Central memory CD8-positive, alpha-beta T cell (primary cell): ENCODE measurements around the gene DCST2.
A peak's percentile ranks its signal among the peaks of the same experiment; 100 is the strongest.

Experiments used
- ATAC-seq: fragments of 150-1000 bp; cut with Tn5 transposase; replicated peaks from 2 replicates; pipeline ENCODE4 v1.10.0; 2022; ENCODE audit warnings: mild to moderate bottlenecking, moderate FRiP score, moderate number of reproducible peaks; ENCODE audit not compliant: poor library complexity, severe bottlenecking; ENCODE audit errors: extremely low read depth
- DNase-seq, 2 donors: peaks; one replicate each; pipeline ENCODE4 v3.0.0; 2021; ENCODE audit warnings: low spot score in 2 of 2
- H3K27ac Mint-ChIP-seq: one replicate; pipeline ENCODE4 v1.8.0; 2022; ENCODE audit warnings: low read depth, mild to moderate bottlenecking, moderate library complexity, mixed read lengths
- H3K27me3 Mint-ChIP-seq: one replicate; pipeline ENCODE4 v1.8.0; 2022; ENCODE audit warnings: mixed read lengths
- H3K36me3 Mint-ChIP-seq: one replicate; pipeline ENCODE4 v1.8.0; 2022; ENCODE audit warnings: mild to moderate bottlenecking, moderate library complexity, mixed read lengths; ENCODE audit not compliant: insufficient read depth
- H3K4me1 Mint-ChIP-seq: one replicate; pipeline ENCODE4 v1.8.0; 2022; ENCODE audit warnings: mixed read lengths
- H3K4me3 Mint-ChIP-seq: one replicate; pipeline ENCODE4 v1.8.0; 2022; ENCODE audit warnings: mild to moderate bottlenecking, moderate library complexity, mixed read lengths
- H3K9me3 Mint-ChIP-seq: one replicate; pipeline ENCODE4 v1.8.0; 2022; ENCODE audit warnings: mixed read lengths

DCST2 gene

DNA sequence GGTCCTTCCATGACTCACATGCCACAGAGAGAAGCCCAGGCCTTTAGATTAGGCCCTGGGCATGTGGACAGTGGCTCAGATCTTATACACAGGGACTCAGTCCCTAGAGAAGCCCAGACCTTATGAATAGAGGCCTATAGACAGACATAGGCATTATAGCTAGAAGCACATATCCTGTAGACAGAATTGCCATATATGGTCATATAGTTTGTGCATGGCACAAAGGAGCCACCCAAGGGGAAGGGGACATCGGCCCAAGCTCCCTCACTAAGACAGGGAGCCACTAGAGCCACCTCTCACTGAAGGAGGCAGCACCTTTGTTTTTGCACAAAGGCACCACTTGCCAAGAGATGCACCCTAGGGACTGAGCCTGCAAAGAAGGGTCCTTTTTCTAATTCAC is 42.8 kb upstream of the DCST2 start:
- Mint-ChIP-seq H3K27ac (no peak overlapping the region), H3K9me3 (no peaks in the 10 kb centered on the region), H3K4me1 (peaks cover 39% of the 10 kb centered on the region), H3K36me3 (peaks cover 3% of the 10 kb centered on the region), H3K4me3 (no peak overlapping the region), H3K27me3 (peaks cover 16% of the 10 kb centered on the region)
- no peak for DNase-seq
- ATAC-seq: no peak

DNA sequence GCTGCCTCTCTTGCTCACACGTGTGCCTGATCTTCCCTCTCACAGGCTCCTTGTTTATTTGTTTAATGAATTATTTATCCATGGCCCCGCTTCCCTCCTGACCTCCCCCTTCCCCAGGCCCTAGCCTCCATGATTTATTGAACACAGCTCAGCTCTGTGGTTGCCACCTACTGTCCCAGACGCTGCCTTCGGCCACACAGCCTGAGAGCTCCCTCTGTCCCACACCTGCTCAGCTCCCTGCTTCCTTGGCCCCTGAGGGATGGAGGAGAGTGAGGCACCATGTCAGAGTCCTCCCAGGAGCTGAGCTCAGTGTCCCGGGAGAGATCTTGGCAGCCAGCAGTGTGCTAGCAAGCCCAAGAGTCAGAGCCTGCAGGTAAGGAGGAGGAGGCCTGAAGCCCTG is 42.0 kb upstream of the DCST2 start:
- Mint-ChIP-seq H3K36me3 (peaks cover 2% of the 10 kb centered on the region), H3K9me3 (no peaks in the 10 kb centered on the region), H3K4me1 (peaks cover 39% of the 10 kb centered on the region), H3K27ac (no peak overlapping the region), H3K27me3 (peaks cover 12% of the 10 kb centered on the region), H3K4me3 (no peak overlapping the region)
- DNase-seq (no peak), ATAC-seq (no peak)

DNA sequence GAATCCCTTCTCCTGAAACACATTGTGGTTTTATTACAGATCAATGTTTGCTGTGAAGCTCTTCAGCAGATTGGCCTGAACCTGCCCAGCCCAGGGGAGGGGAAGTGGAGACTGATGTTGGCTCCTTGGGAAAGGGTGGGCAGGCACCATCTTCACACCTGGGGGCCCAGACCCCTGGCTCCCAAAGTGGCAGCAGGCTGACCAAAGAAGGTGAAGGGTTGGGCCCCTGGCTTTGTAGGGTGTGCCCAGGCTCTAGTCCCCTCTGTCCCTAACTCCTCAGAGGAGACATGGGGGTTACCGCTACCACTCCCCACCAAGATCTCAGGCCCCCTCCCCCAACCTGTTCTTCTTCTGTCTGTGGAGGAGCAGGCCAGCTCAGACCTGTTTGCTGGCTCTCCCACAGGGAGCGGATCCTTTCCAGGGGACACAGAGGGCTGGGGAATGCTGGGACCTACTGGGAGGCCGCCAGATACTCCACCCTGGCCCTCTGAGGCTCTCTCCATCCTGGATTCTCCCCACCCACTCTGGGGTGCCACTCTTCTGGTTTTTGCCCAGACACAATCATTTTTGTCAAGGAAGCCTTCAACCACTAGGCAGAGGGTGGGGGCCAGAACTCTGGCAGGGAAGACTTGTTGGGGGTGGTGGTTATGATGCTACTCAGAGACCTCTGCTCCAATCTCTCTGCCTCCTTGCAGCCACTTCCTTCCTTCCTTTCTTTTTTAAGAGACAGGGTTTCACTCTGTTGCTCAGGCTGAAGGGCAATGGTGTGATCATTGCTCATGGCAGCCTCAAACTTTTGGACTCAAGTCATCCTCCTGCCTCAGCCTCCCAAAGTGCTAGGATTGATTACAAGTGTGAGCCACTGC is 40.0 kb upstream of the DCST2 start:
- no peak overlapping the region for H3K27ac Mint-ChIP-seq

DNA sequence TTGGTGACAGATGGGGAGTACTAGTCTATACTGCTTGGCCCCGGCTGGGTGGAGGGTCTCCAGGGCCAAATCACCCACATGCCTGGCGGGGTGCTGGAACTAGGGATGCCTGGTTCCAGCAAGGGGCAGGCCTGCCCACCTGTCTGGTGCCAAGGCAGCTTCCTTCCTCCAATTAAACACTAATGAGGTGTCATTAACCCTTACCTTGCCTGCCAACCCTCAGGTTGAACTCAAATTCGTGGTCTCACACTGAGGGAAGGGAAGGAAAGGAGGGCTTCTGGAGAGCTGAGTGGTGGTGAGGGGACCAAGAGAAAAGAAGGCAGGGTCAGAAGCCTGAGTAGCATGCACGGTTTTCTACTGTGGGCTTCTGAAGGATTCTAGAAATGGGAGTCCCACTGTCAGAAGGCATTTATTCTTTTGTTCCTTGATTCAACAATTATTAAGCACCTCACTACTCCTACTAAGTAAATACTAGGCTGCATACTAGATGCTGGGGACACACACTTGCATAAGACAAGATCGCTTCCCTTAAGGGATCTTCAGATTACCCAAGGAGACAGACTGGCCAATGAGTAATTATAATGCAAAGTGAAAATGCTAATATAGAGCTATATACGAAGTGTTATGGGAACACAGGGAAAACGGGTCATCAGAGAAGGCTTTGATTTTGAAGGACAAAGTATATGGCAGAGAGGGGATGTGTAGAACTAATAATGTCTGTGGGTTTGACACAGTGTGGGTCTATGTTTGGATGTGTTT is 39.1 kb upstream of the DCST2 start:
- peaks cover 4% of the 10 kb centered on the region for H3K36me3 Mint-ChIP-seq
- no peaks in the 10 kb centered on the region for H3K9me3 Mint-ChIP-seq
- peaks cover 25% of the 10 kb centered on the region for H3K4me1 Mint-ChIP-seq
- no peak for ATAC-seq
- H3K27ac Mint-ChIP-seq: no peak overlapping the region
- H3K4me3 Mint-ChIP-seq: no peak overlapping the region
- no peaks in the 10 kb centered on the region for H3K27me3 Mint-ChIP-seq
- DNase-seq: no peak

More for the DNA sequence above, 40.0 kb upstream of the DCST2 start:
- DNase-seq (no peak), ATAC-seq (no peak)
- H3K4me1 Mint-ChIP-seq: peaks cover 25% of the 10 kb centered on the region
- H3K4me3 Mint-ChIP-seq: no peak overlapping the region
- peaks cover 2% of the 10 kb centered on the region for H3K36me3 Mint-ChIP-seq
- H3K9me3 Mint-ChIP-seq: no peaks in the 10 kb centered on the region
- H3K27me3 Mint-ChIP-seq: no peaks in the 10 kb centered on the region

DNA sequence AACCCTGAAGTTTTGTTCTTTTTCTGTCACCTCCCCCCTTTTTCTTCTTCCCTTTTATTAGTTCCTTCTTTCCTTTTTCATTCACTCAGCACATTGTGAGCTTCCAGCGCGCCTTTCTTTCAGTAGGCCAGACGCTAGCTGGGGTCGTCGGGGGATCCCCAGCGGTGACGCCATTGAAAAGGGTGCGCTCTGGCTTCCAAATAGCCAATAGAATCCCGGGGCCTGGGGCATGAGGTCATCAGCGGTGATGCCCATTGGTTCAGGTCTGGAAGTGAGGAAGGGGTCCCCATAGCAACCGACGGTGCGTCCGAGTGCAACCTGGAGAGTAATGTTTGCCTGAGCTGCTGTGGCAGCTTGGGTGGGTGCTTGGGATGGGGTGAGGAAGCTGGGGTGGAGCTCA is 38.1 kb upstream of the DCST2 start:
- Mint-ChIP-seq H3K27ac (no peak overlapping the region), H3K4me1 (peaks cover 25% of the 10 kb centered on the region), H3K36me3 (peaks cover 4% of the 10 kb centered on the region), H3K4me3 (peak overlapping the region; percentile 19), H3K9me3 (no peaks in the 10 kb centered on the region), H3K27me3 (no peaks in the 10 kb centered on the region)
- ATAC-seq: no peak
- no peak for DNase-seq

DNA sequence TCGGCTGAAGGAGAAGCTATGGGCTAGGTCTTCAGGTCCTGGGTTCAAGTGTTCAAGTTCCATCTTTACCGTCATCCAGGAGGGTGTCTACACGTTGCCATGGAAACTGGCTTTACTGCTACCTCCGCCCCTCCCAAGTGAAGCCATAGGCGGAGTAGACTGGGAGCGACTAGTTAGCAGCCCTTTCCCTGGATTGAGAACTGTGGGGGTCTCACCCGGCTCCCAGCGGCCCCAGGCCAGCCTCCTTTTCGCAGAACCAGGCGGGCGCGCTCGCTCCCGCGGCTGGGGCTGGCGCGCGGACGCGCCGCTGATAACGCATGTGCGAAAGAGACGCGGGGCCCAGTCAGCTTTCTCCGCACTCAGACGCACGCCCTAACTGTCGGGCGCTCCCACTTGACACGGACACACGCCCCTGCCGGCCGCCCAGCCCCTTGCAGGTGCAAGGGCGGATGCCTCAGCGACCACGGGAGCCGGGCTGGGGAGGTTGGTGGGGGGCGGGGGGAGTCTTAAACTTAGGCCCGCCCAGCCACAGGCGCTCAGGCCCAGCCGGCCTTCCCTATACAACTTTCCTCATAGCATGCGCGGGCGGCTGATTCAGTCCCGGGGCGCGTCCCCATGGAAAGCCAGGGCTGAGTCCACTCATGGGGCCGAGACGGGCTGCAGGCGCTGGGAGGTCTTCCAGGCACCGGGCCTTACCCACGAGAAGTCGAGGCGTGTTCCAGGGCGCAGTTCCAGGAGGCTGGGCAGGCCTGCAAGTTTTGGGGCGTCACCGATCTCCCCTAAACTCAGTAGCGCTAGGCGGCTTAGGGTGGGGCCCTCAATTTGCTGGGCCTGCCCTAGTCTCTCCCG is 37.4 kb upstream of the DCST2 start:
- ATAC-seq (peak; percentile 96), DNase-seq (peak; percentile 57 to 68)
- Mint-ChIP-seq H3K4me1 (peaks cover 30% of the 10 kb centered on the region), H3K27ac (no peak overlapping the region), H3K4me3 (peak overlapping the region; percentile 19), H3K36me3 (peaks cover 4% of the 10 kb centered on the region), H3K27me3 (no peaks in the 10 kb centered on the region), H3K9me3 (no peaks in the 10 kb centered on the region)

DNA sequence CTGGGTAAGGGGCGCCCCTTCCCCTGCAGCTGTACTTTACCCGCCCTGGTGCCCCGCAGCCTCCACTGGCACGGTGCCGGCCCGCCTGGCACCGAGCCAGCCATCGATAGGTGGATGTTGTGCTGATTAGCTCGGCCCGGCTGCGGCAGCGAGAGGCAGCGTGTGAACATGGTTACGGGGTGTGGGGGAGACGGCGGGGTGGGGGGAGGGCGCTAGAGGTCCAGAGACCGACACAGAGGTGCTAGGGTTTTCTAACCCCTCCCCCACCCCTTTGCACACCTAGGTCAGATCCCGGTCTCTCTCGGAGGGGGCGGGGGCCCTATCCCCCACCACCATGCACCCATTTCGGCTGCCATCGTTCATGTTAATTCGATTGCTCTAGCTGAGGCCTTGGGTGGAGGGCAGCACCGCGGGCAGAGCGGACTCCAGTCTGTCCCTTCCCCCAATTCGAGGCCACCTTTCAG is 36.6 kb upstream of the DCST2 start:
- no peak for ATAC-seq

DNA sequence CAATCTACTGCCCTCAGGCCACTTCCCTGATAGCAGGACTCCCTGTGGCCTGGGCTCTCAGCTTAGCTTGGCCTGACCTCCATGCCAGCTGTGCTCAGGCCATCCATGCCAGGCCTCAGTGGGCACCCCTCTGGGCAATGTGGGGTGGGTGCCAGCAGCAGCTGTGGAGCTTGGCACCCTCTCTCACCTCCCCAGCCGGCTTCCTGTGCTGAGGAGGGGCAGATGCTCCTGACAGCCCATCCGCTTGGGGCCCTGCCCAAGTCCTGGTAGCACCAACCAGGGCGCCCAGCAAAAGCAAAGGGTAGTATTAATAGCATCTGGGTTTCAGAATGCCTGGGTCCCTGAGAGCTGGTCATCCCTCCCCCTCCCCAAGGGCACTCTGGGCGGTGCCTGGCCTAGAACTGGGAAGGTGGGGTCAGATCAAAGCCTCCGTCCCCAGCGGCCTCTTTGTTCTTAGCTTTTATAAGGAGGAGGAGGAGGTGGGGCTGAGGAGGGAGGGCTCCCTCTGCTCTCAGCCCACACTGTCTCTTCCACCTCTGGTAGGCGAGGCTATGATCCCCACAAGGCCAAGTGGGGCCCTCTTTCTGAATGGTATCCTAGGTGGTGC is 36.1 kb upstream of the DCST2 start:
- Mint-ChIP-seq H3K36me3 (peaks cover 4% of the 10 kb centered on the region), H3K9me3 (no peaks in the 10 kb centered on the region), H3K27me3 (no peaks in the 10 kb centered on the region), H3K4me1 (peaks cover 34% of the 10 kb centered on the region), H3K27ac (no peak overlapping the region), H3K4me3 (no peak overlapping the region)
- no peak for ATAC-seq
- no peak for DNase-seq

More for the DNA sequence above, 36.6 kb upstream of the DCST2 start:
- peaks cover 31% of the 10 kb centered on the region for H3K4me1 Mint-ChIP-seq
- no peak overlapping the region for H3K27ac Mint-ChIP-seq
- H3K9me3 Mint-ChIP-seq: no peaks in the 10 kb centered on the region
- DNase-seq: no peak
- peak overlapping the region; percentile 19 for H3K4me3 Mint-ChIP-seq
- H3K36me3 Mint-ChIP-seq: peaks cover 4% of the 10 kb centered on the region
- H3K27me3 Mint-ChIP-seq: no peaks in the 10 kb centered on the region

DNA sequence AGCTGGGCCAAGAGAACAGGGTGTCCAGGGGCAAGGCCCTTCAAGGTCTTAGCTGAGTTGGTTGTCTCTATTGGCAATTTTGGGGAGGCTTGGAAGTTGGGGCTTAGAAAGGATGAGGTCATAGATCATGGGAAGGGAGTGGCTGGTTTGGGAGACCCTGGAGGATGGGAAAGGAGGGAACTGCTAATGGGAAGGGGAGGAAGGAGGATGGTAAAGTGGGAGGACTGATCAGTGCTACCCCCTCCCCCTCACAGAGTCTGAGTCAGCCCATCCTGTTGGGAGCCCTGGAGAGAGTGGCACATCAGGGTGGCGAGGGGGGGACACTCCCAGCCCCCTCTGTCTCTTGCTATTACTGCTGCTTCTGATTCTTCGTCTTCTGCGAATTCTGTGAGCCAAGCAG is 35.0 kb upstream of the DCST2 start:
- peaks cover 36% of the 10 kb centered on the region for H3K4me1 Mint-ChIP-seq
- H3K9me3 Mint-ChIP-seq: no peaks in the 10 kb centered on the region
- H3K4me3 Mint-ChIP-seq: no peak overlapping the region
- peaks cover 7% of the 10 kb centered on the region for H3K36me3 Mint-ChIP-seq
- H3K27ac Mint-ChIP-seq: no peak overlapping the region
- ATAC-seq (no peak), DNase-seq (no peak)
- no peaks in the 10 kb centered on the region for H3K27me3 Mint-ChIP-seq

DNA sequence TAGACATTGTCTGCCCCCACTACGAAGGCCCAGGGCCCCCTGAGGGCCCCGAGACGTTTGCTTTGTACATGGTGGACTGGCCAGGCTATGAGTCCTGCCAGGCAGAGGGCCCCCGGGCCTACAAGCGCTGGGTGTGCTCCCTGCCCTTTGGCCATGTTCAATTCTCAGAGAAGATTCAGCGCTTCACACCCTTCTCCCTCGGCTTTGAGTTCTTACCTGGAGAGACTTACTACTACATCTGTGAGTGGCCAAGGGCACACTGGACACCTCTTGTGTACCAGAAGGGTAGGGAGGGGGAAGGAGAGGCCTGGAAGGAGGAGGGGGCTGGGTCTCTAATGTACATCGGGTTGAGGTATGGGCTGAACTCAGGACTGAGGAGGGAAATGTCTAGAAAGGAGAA is 33.2 kb upstream of the DCST2 start:
- Mint-ChIP-seq H3K4me3 (no peak overlapping the region), H3K27me3 (no peaks in the 10 kb centered on the region), H3K27ac (no peak overlapping the region), H3K9me3 (no peaks in the 10 kb centered on the region), H3K36me3 (peaks cover 13% of the 10 kb centered on the region), H3K4me1 (peaks cover 37% of the 10 kb centered on the region)
- DNase-seq: no peak
- ATAC-seq: no peak

DNA sequence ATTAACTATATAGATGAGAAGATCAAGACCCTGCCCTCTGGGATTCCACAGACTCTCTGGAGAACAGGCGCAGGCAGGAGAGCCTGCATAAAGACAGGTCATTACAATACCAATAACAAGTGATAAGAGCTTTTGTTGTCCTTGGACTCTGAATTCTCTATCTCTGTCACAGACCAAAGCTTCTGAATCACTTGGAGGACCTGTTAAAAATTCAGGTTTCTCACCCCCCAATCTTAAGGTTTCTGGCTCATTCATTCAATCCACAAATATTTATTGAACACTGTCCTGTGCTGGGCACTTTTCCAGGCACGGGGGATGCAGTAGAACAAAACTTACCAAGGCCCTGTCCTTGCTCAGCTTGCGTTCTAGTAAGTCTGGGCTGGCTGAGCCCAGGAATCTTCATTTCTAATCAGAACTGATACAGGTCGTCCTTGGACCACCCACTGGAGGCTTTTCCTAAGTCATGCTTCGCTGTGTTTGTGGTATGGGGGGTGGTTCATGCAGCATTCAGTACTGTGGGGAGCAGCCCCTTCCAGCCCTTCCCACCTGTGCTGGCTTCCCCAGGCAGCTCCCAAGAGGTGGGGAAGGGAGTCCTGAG is 31.4 kb upstream of the DCST2 start:
- Mint-ChIP-seq H3K27me3 (no peaks in the 10 kb centered on the region), H3K9me3 (no peaks in the 10 kb centered on the region), H3K27ac (no peak overlapping the region)

More for the DNA sequence above, 31.4 kb upstream of the DCST2 start:
- DNase-seq (no peak), ATAC-seq (no peak)
- H3K4me3 Mint-ChIP-seq: peak overlapping the region; percentile 81
- peaks cover 13% of the 10 kb centered on the region for H3K36me3 Mint-ChIP-seq
- H3K4me1 Mint-ChIP-seq: peaks cover 37% of the 10 kb centered on the region
